Right ventricle myocardium inferior (tissue), 1 donor: Measurements from ENCODE around the gene RUNX1. TPM values are rescaled to one million over a fixed set of nuclear protein-coding genes. Genes with fewer than 3 reads are reported as not detected.
"Not testable (repeated sequence)": the region's sequence is repeated elsewhere in the genome, so short reads cannot be mapped to it uniquely, and the experiment has no call there.

Source experiments
- ATAC-seq: fragments of 200-7000 bp; cut with Tn5 transposase; one replicate; pipeline ENCODE4 v1.9.1; 2020; ENCODE audit warnings: mild to moderate bottlenecking, moderate library complexity
- DNase-seq: peaks from one replicate; pipeline ENCODE4 v3.0.0; 2021; ENCODE audit errors: missing footprints
- intact Hi-C: fragments of 100-400 bp; cut with DNase I; formaldehyde crosslinking; loops from one replicate; pipeline ENCODE4 v1.11.0; 2022
- total RNA-seq: library from RNA; stranded (reverse); fragmentation: NEBNext Ultra II Directional; extraction: Animal tissue kit (Norgen Biotek cat#: 25700); gene quantifications from one replicate; pipeline ENCODE4 v1.2.1, GENCODE V29; 2021
- donor health status: DM: no; HTN: yes; CAD: no; lungs with severe emphysema.

The RUNX1 gene
- total RNA-seq, 1 donor from 2014 or later, result 1.8 TPM

DNA sequence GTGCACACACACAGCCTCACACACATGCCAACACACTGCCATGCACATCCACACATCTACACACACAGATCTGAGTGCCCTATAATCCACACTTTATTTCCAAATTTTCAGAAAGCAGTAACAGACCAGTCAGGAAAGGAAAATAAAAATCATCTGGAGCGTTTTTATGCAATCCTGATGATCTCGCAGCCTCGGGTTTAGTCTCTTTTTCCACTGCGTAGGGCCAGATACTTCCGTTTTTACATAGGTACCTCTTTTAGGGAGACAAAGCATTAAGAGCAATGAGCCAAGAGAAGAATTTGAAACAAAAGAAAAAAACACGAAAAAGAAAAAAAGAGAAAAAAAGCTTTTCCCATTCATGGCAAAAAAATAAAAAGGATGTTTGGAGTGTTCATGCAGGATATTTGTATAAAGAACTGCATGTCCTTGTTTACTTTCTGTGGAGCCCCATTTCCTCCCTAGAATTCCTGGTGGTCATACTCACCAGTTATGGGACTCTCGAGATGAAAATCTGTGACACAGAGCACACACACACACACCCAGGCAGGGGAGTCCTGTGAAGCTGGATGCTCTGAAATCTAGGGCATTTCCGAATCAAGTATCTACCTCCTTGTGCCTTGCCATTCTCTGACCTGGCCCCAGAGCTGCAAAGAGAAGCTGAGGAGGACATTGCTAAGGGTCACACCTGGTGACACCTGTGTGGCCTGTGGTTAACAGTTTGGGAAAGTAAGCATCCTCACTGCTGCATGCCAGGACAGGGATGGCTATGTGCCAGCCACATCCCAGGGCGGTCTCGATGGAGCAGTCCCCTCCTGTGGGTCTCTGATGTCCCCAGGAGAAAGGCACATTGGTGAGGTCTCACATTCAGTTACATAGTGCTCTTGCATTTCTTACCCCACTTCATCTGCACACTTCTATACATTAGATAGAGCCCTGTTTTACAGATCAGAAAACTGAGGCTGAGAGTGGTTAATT is 83.6 kb downstream of the RUNX1 start:
- ATAC-seq, result no peak
- intact Hi-C loops, result no loop called here
- DNase-seq, result no peak

DNA sequence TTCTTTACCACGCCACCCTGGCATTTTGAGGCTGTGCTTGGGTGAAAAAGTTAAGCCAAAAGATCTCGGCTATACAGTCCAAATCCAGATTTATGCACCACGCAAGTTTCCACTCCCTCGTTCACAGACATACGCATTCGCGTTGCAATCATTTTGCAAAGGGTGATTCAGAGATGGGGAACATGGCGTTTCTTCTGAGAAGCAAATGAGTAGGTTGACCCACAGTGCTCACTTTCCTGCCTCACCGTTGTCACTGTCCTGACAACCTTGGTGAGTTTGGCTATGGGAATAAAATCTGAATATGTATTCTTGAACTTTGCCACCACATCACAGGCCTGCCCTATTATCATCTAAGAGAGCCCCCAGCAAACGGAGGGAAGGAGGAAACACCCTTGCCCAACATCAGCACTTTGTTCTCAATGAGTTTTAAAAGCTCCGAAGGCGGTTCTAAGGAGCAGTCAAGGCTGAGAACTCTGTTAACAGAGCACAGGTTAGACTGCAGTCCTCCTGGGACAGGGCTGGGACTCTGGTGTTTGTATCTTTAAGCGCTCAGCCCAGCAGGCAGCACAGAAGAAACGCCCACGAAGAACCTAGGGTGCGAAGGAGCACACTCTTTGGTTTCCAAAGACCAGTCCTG is 86.4 kb downstream of the RUNX1 start:
- ATAC-seq (no peak), DNase-seq (no peak)
- intact Hi-C loops, result no loop called here

- DNase-seq (no peak), ATAC-seq (no peak)
- intact Hi-C loops, result no loop called here
Observed at GRCh38 chr21:34962136-34962535, 87.0 kb downstream of the RUNX1 start.

DNA sequence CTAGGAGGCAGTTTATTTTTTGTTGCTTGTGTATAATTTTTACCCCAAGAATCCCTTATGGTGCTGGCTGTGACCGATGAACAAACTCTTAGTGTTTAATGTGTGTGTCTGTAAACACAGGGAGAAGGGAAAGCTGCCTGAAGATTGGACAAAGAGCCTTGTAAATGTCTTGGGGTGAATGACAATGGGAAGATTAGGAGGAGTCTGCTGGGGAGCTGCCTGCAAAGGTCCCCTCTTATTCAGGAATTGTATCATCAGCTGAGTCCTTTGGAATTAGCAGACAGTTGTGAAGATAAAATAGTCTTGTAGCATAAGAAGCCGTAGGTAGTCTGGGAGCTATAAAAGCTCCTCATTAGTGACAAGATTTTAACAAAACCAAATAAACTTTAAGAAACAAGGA is 88.4 kb downstream of the RUNX1 start:
- no peak for ATAC-seq
- no peak for DNase-seq
- intact Hi-C loops, result no loop called here

- DNase-seq (no peak), ATAC-seq (no peak)
- intact Hi-C loops, result no loop called here
Observed at GRCh38 chr21:34959607-34960006, 89.5 kb downstream of the RUNX1 start.

DNA sequence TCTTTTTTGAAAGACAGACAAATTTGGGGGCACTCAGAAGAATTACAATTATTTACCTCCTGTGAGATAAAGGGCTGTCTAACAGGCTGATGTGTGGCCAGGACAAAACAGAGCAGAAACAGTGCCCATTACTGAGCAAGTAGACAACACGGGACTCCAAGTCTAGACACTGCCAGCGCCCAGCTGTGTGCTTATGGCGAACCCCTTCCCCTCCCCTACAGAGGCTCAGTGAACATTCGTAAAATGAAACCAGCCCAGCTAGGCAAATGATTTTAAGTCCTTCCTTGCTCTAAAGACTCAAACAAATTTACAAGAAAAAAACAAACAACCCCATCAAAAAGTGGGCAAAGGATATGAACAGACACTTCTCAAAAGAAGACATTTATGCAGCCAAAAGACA is 91.1 kb downstream of the RUNX1 start:
- intact Hi-C loops, result no loop called here
- DNase-seq, result no peak
- no peak for ATAC-seq

GRCh38 chr21:34956416-34957316 is 92.4 kb downstream of the RUNX1 start:
- ATAC-seq (no peak), DNase-seq (no peak)
- intact Hi-C loops, result no loop called here

- no peak for ATAC-seq
- DNase-seq, result no peak
- intact Hi-C loops, result no loop called here
Observed at GRCh38 chr21:34953950-34954349, 95.2 kb downstream of the RUNX1 start.

DNA sequence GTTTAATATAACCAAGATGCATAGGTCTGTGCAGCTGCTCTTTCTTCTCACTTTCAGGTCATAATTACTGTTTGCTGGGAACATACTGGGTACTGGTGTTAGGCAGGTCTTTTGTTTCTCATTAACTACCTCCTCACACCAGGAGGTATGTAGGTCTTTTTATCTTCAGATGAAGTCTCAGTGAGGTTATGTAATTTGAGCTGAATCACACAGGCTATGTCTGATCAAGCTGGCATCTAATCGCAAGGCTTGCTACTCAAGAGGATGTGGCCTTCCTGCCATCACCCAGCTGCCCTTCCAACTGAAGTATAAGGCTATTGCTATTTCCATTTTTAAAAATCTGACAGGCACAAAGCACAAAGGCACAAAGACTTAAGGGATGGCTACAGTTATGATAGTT is 96.4 kb downstream of the RUNX1 start:
- ATAC-seq, result no peak
- intact Hi-C loops, result no loop called here
- no peak for DNase-seq

DNA sequence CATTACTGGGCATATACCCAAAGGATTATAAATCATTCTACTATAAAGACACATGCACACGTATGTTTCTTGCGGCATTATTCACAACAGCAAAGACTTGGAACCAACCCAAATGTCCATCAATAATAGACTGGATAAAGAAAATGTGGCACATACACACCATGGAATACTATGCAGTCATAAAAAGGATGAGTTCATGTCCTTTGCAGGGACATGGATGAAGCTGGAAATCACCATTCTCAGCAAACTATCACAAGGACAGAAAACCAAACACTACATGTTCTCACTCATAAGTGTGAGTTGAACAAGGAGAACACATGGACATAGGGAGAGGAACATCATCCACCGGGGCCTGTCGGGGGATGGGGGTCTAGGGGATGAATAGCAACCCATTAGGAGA is 97.2 kb downstream of the RUNX1 start:
- DNase-seq, intact Hi-C loops, ATAC-seq: not testable (repeated sequence)

DNA sequence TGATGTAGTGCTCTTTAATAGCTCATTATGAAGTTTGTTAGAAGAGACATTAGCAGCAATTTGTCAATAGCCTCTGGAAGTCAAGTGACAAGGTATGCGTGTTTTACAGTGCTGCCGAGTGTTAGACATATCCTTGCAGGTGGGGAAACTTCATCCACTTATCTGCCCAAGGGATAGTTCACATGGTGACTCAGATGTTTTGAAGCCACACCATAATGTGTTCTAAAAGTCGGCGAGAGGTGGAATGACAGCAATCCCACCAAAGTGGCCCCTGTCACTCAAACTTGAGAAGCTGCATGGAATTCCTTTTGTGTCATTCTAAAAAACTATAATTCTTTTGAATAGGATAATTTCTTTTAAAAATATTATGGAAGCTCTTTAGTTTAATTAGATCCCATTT is 98.1 kb downstream of the RUNX1 start:
- intact Hi-C loops, result no loop called here
- DNase-seq (no peak), ATAC-seq (no peak)

DNA sequence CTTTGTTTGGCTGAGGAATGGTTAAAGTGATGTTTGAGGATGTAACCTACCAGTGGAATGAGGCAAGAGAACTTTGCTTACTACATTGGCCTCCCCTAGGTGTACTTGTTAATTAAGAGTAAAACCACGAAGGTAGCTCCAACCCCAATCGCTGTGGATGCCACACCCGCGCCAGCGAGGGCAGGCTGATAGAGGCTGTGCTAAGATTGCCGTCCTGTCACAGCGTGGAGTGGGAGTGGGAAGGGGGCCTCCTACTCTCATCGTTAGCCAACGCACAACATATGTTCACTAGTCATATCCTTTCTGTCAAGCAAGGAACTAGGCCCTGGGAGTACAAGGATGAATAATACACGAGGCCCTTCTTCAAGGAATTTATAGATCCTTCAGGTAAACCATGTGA is 99.6 kb downstream of the RUNX1 start:
- no peak for DNase-seq
- no peak for ATAC-seq
- intact Hi-C loops, result no loop called here

DNA sequence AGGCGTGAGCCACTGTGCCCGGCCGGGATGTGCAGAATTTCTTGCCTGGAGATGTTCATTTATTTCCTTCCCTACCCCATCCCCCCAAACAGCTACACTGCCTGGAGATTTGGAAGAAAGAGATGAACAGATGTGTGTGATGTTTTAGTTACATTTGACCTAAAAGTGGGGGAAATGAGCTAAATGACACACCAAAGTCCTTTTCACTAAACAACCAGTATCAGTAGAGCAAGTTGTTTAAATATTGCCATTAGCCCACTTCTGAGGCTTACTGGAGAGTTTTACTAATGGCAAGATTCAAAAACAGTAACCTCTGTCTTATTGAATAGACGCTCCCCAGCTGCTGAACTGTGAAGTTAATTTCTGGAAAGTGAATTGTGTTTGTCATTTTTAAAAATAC is 100.1 kb downstream of the RUNX1 start:
- DNase-seq, result no peak
- ATAC-seq, result no peak
- intact Hi-C loops, result no loop called here

DNA sequence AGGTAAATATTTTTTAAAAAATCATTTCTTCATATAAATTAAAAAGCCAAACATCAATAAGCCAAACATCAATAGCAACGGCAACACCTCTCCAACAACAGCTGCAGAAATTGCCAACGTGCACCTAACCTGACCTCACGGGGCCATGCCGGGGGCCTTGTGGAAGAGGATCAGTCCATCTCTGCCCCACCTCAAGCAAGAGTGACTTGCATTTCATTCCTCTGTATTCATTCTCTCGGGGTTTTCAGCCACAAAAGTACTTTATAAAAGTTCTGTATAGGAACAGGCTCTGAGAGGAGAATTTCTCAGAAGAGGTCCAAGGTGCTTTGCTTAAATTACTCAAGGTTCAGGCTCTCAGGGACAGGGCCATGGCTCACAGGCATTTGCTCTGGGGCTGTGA is 100.9 kb downstream of the RUNX1 start:
- intact Hi-C loops, result no loop called here
- no peak for ATAC-seq
- no peak for DNase-seq

GRCh38 chr21:34946916-34947534 is 102.1 kb downstream of the RUNX1 start:
- intact Hi-C loops, result no loop called here
- no peak for ATAC-seq
- DNase-seq, result no peak

- DNase-seq, result no peak
- no peak for ATAC-seq
- intact Hi-C loops, result no loop called here
Observed at GRCh38 chr21:34946385-34946840, 102.7 kb downstream of the RUNX1 start.

DNA sequence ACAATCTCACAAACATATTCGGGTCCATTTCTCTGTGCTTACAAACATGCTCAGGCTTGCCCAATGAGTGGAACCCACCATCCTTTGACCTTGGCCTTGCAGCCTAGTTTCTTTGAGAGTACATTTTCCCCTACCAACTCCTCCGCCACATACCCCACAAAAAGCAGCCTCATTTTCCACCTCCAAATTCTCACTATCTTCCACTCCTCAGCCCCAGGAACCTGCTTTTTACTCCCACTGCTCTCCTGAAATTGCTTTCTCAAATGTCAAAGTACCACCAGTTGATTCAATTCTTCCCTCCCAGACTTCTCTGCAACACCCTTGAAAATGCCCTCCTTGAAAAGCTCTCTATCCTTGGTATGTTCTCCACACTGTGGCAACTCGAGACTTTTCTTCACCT is 103.8 kb downstream of the RUNX1 start:
- DNase-seq (no peak), ATAC-seq (no peak)
- intact Hi-C loops, result no loop called here

- intact Hi-C loops, result no loop called here
- DNase-seq (no peak), ATAC-seq (no peak)
Observed at GRCh38 chr21:34944015-34944755, 104.9 kb downstream of the RUNX1 start.
